CD14-positive monocyte (primary cell): ENCODE data around the gene SLC38A10. TPM values are rescaled to one million over a fixed set of nuclear protein-coding genes. Genes with fewer than 3 reads are reported as not detected.

Experiments used
- DNase-seq, 3 donors: peaks; one replicate each; pipeline ENCODE4 v3.0.0-alpha.2; 2011 to 2022
- H2AFZ ChIP-seq: 2 replicates; pipeline ENCODE4 v1.6.0; 2012; ENCODE audit warnings: mild to moderate bottlenecking, low read depth, low read length, inconsistent platforms; ENCODE audit not compliant: insufficient read depth, poor library complexity, severe bottlenecking
- H3K27ac ChIP-seq, 2 donors: 1 replicate in 1 of 2; 2 replicates in 1 of 2; pipeline ENCODE4 v1.5.1; 2012 to 2013; ENCODE audit warnings: low read length in 2 of 2, control low read depth in 1 of 2, inconsistent platforms in 1 of 2, low read depth in 1 of 2, mild to moderate bottlenecking in 1 of 2
- H3K27me3 ChIP-seq, 2 donors: one replicate each; pipeline versions ENCODE4 v1.6.0 to v1.6.1; 2011 to 2013; ENCODE audit warnings: low read length in 2 of 2; ENCODE audit not compliant: control insufficient read depth in 2 of 2, insufficient read depth in 2 of 2
- H3K36me3 ChIP-seq, 2 donors: replicated peaks in 1 of 2; 1 replicate in 1 of 2; 2 replicates in 1 of 2; pipeline versions ENCODE4 v1.5.1 to v1.6.1; 2012 to 2013; ENCODE audit warnings: low read length in 2 of 2, control low read depth in 1 of 2, inconsistent platforms in 1 of 2, mild to moderate bottlenecking in 1 of 2; ENCODE audit not compliant: insufficient read depth in 2 of 2, control insufficient read depth in 1 of 2
- H3K4me1 ChIP-seq, 2 donors: 1 replicate in 1 of 2; 2 replicates in 1 of 2; pipeline versions ENCODE4 v1.5.1 to v1.6.1; 2012 to 2013; ENCODE audit warnings: low read length in 2 of 2, control low read depth in 1 of 2, inconsistent platforms in 1 of 2, mild to moderate bottlenecking in 1 of 2, moderate library complexity in 1 of 2; ENCODE audit not compliant: insufficient read depth in 2 of 2, control insufficient read depth in 1 of 2
- H3K4me2 ChIP-seq: replicated peaks from 2 replicates; pipeline ENCODE3; 2012; ENCODE audit warnings: low read length, moderate library complexity, mild to moderate bottlenecking; ENCODE audit not compliant: poor library complexity, severe bottlenecking; ENCODE audit errors: extremely low read depth
- H3K4me3 ChIP-seq, 3 experiments: fragments of 200-600 bp in 1 of 3; sonication (generic) in 1 of 3; replicated peaks in 1 of 3; 1 replicate in 2 of 3; 2 replicates in 1 of 3; pipeline ENCODE4 v1.5.1; 2011 to 2013; ENCODE audit warnings: low read length in 3 of 3, mild to moderate bottlenecking in 3 of 3, control low read depth in 2 of 3, low read depth in 2 of 3, inconsistent platforms in 1 of 3, moderate library complexity in 1 of 3
- H3K79me2 ChIP-seq: 2 replicates; pipeline ENCODE4 v1.6.0; 2012; ENCODE audit warnings: mild to moderate bottlenecking, control low read depth, inconsistent platforms, low read length, moderate library complexity; ENCODE audit not compliant: insufficient read depth
- H3K9ac ChIP-seq: 2 replicates; pipeline ENCODE4 v1.6.0; 2017; ENCODE audit warnings: low read length, mild to moderate bottlenecking; ENCODE audit not compliant: insufficient read depth, poor library complexity, severe bottlenecking
- H3K9me3 ChIP-seq, 2 donors: replicated peaks in 1 of 2; 1 replicate in 1 of 2; 2 replicates in 1 of 2; pipeline versions ENCODE4 v1.5.1 to v1.6.1; 2012 to 2013; ENCODE audit warnings: low read length in 2 of 2, control low read depth in 1 of 2; ENCODE audit not compliant: control insufficient read depth in 1 of 2, insufficient read depth in 1 of 2
- H4K20me1 ChIP-seq: 2 replicates; pipeline ENCODE4 v1.6.0; 2012; ENCODE audit warnings: mild to moderate bottlenecking, low read length, control low read depth, moderate library complexity; ENCODE audit not compliant: insufficient read depth
- H3K27ac Mint-ChIP-seq, 7 donors: one replicate each; pipeline ENCODE4 v1.8.0; 2020; ENCODE audit warnings: mild to moderate bottlenecking in 7 of 7, mixed read lengths in 7 of 7, moderate library complexity in 6 of 7, inconsistent platforms in 2 of 7
- H3K27me3 Mint-ChIP-seq, 3 donors: one replicate each; pipeline ENCODE4 v1.8.0; 2021 to 2022; ENCODE audit warnings: low read depth in 3 of 3, mild to moderate bottlenecking in 3 of 3, mixed read lengths in 3 of 3, moderate library complexity in 3 of 3, inconsistent platforms in 1 of 3
- H3K36me3 Mint-ChIP-seq, 2 donors: one replicate each; pipeline ENCODE4 v1.8.0; 2020; ENCODE audit warnings: mixed read lengths in 2 of 2, inconsistent platforms in 1 of 2, mild to moderate bottlenecking in 1 of 2
- H3K4me1 Mint-ChIP-seq: one replicate; pipeline ENCODE4 v1.8.0; 2020; ENCODE audit warnings: mild to moderate bottlenecking, mixed read lengths
- H3K4me3 Mint-ChIP-seq, 2 donors: one replicate each; pipeline ENCODE4 v1.8.0; 2020; ENCODE audit warnings: mild to moderate bottlenecking in 2 of 2, mixed read lengths in 2 of 2, moderate library complexity in 1 of 2
- H3K9me3 Mint-ChIP-seq, 7 donors: one replicate each; pipeline ENCODE4 v1.8.0; 2020 to 2022; ENCODE audit warnings: mixed read lengths in 7 of 7, mild to moderate bottlenecking in 6 of 7, moderate library complexity in 6 of 7, inconsistent platforms in 2 of 7
- CTCF ChIP-seq: fragments of 200-600 bp; IDR thresholded peaks from one replicate; pipeline ENCODE4 v1.8.0; 2022; ENCODE audit warnings: antibody characterized with exemption, mild to moderate bottlenecking
- WGBS: methylation state at CpG from one replicate; pipeline ENCODE4 v1.1.5; 2013; ENCODE audit warnings: missing lambda C conversion rate; ENCODE audit not compliant: insufficient coverage; 5-methylcytosine and 5-hydroxymethylcytosine counted together
- intact Hi-C, 2 donors: fragments of 100-400 bp; cut with micrococcal nuclease; formaldehyde crosslinking; loops; one replicate each; pipeline versions ENCODE4 v1.15.0 to v1.15.1; 2023
- polyA plus RNA-seq, 3 donors: library from polyadenylated mRNA; depleted of rRNA in 1 of 3; unstranded in 2 of 3; stranded (reverse) in 1 of 3; fragments of 300-500 nt in 2 of 3; fragments of >200 nt in 1 of 3; fragmentation: Illumina TruSeq in 2 of 3; gene quantifications; 1 replicate in 2 of 3; 2 replicates in 1 of 3; pipeline ENCODE4 v1.2.3, GENCODE V29; 2012 to 2021

Gene SLC38A10
- polyA plus RNA-seq, 3 donors: 50.8 to 76.1 (median 68.4) TPM

GRCh38 chr17:81232616-81233241, 62.4 kb downstream of the SLC38A10 start:
- Histone ChIP-seq H3K4me2 (no peak overlapping the region), H3K27ac (no peak overlapping the region), H3K9me3 (no peaks in the 10 kb centered on the region), H3K27me3 (no peaks in the 10 kb centered on the region), H4K20me1 (peaks cover 60% of the 10 kb centered on the region), H3K9ac (no peak overlapping the region), H3K36me3 (peaks cover 61 to 74% of the 10 kb centered on the region in 2 donors), H2AFZ (no peak overlapping the region), H3K79me2 (peaks cover 37% of the 10 kb centered on the region), H3K4me3 (no peak overlapping the region), H3K4me1 (peaks cover 30 to 38% of the 10 kb centered on the region in 2 donors)
- H3K27ac Mint-ChIP-seq: no peak overlapping the region
- WGBS: 97% methylated on average over 17 of the region's 19 CpGs
- peaks cover 35 to 74% of the 10 kb centered on the region in 2 donors for H3K36me3 Mint-ChIP-seq
- intact Hi-C loops: no loop called here
- H3K9me3 Mint-ChIP-seq: peaks cover 0 to 1% (median 0%) of the 10 kb centered on the region in 7 donors
- DNase-seq: no peak
- no peak for TF ChIP-seq CTCF
- no peak overlapping the region for H3K4me3 Mint-ChIP-seq
- H3K4me1 Mint-ChIP-seq: peaks cover 40% of the 10 kb centered on the region
- no peaks in the 10 kb centered on the region for H3K27me3 Mint-ChIP-seq

- 97% methylated on average over 38 of the region's 43 CpGs for WGBS
- Histone ChIP-seq H3K9ac (no peak overlapping the region), H2AFZ (no peak overlapping the region), H3K27me3 (no peaks in the 10 kb centered on the region), H3K36me3 (peaks cover 61 to 74% of the 10 kb centered on the region in 2 donors), H3K4me3 (no peak overlapping the region), H4K20me1 (peaks cover 53% of the 10 kb centered on the region), H3K9me3 (no peaks in the 10 kb centered on the region), H3K27ac (no peak overlapping the region), H3K4me2 (no peak overlapping the region), H3K79me2 (peaks cover 30% of the 10 kb centered on the region), H3K4me1 (peaks cover 31 to 38% of the 10 kb centered on the region in 2 donors)
- intact Hi-C loops: no loop called here
- peak overlapping the region in 1 of 7 donors; percentile 69 for H3K27ac Mint-ChIP-seq
- peaks cover 40% of the 10 kb centered on the region for H3K4me1 Mint-ChIP-seq
- no peak for DNase-seq
- TF ChIP-seq CTCF: no peak
- no peaks in the 10 kb centered on the region for H3K27me3 Mint-ChIP-seq
- H3K9me3 Mint-ChIP-seq: peaks cover 0 to 2% (median 0%) of the 10 kb centered on the region in 7 donors
- H3K4me3 Mint-ChIP-seq: no peak overlapping the region
- H3K36me3 Mint-ChIP-seq: peaks cover 35 to 71% of the 10 kb centered on the region in 2 donors
Measured at GRCh38 chr17:81231766-81232581, 63.1 kb downstream of the SLC38A10 start.
